Measurements from ENCODE around the gene MYH16.
"Not testable (repeated sequence)": the region's sequence is repeated elsewhere in the genome, so short reads cannot be mapped to it uniquely, and the experiment has no call there.

The MYH16 gene

GRCh38 chr7:99272476-99273045, at the start of gene MYH16:
Gene MYH16, plus strand, starts transcription at chr7:99272839.
- Histone ChIP-seq H3K4me3 (ENCODE audit: low read depth in 1 of 5, low read length in 5 of 5) (no peak within 1 kb of the TSS), H3K27ac (ENCODE audit: low read depth, low read length) (no peak within 1 kb of the TSS), H3K27me3 (ENCODE audit: control insufficient read depth in 5 of 5, insufficient read depth in 4 of 5, low read length in 5 of 5) (peaks cover 0 to 3% (median 0%) of the 10 kb centered on the region in 5 donors), H3K9me3 (ENCODE audit: control insufficient read depth in 5 of 5, low read length in 5 of 5) (no peaks in the 10 kb centered on the region), H3K4me1 (ENCODE audit: control insufficient read depth in 5 of 5, insufficient read depth in 5 of 5, low read length in 5 of 5) (peaks cover 0 to 2% (median 0%) of the 10 kb centered on the region in 5 donors), H3K9ac (ENCODE audit: low read length in 5 of 5) (no peak within 1 kb of the TSS), H3K36me3 (ENCODE audit: control insufficient read depth in 5 of 5, insufficient read depth in 5 of 5, low read length in 5 of 5) (no peaks in the 10 kb centered on the region)

DNA sequence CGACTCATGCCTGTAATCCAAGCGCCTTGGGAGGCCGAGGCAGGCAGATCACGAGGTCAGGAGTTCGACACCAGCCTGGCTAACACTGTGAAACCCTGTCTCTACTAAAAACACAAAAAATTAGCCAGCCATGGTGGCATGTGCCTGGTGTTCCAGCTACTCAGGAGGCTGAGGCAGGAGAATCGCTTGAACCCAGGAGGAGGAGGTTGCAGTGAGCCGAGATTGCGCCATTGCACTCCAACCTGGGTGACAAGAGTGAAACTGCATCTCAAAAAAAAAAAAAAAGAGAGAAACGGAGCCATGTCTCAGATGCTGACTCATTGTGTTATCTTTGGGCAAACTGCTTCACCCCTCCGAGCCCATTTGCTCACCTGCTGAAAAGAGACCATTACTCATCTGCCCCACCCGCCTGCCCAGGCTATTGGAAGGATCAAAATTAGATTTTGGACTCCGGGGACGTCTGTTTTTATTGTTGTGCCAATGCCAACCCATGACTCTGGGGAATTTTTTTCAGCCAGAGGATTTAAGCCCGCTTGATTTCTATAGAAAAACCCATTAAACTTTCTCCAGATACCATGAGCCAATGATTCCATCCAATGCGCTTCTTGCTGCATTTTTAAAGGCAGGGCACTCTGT, 48.3 kb upstream of the MYH16 start:
- H3K4me3 ChIP-seq (ENCODE audit: low read depth in 1 of 5, low read length in 5 of 5); H3K4me1 ChIP-seq (ENCODE audit: control insufficient read depth in 5 of 5, insufficient read depth in 5 of 5, low read length in 5 of 5); H3K27ac ChIP-seq (ENCODE audit: low read depth, low read length); H3K9ac ChIP-seq (ENCODE audit: low read length in 5 of 5); H3K36me3 ChIP-seq (ENCODE audit: control insufficient read depth in 5 of 5, insufficient read depth in 5 of 5, low read length in 5 of 5); H3K27me3 ChIP-seq (ENCODE audit: control insufficient read depth in 5 of 5, insufficient read depth in 4 of 5, low read length in 5 of 5); H3K9me3 ChIP-seq (ENCODE audit: control insufficient read depth in 5 of 5, low read length in 5 of 5): not testable (repeated sequence)

- H3K27me3 ChIP-seq (ENCODE audit: control insufficient read depth in 5 of 5, insufficient read depth in 4 of 5, low read length in 5 of 5), result peaks cover 0 to 6% (median 0%) of the 10 kb centered on the region in 5 donors
- no peaks in the 10 kb centered on the region for H3K4me1 ChIP-seq (ENCODE audit: control insufficient read depth in 5 of 5, insufficient read depth in 5 of 5, low read length in 5 of 5)
- no peak overlapping the region for H3K4me3 ChIP-seq (ENCODE audit: low read depth in 1 of 5, low read length in 5 of 5)
- H3K9ac ChIP-seq (ENCODE audit: low read length in 5 of 5), result no peak overlapping the region
- no peaks in the 10 kb centered on the region for H3K36me3 ChIP-seq (ENCODE audit: control insufficient read depth in 5 of 5, insufficient read depth in 5 of 5, low read length in 5 of 5)
- H3K9me3 ChIP-seq (ENCODE audit: control insufficient read depth in 5 of 5, low read length in 5 of 5), result no peaks in the 10 kb centered on the region
- no peak overlapping the region for H3K27ac ChIP-seq (ENCODE audit: low read depth, low read length)
Observed at GRCh38 chr7:99224899-99225265, 47.8 kb upstream of the MYH16 start.

GRCh38 chr7:99229234-99229633, 43.4 kb upstream of the MYH16 start:
- H3K9me3 ChIP-seq (ENCODE audit: control insufficient read depth in 5 of 5, low read length in 5 of 5), result no peaks in the 10 kb centered on the region
- H3K4me1 ChIP-seq (ENCODE audit: control insufficient read depth in 5 of 5, insufficient read depth in 5 of 5, low read length in 5 of 5), result no peaks in the 10 kb centered on the region
- no peaks in the 10 kb centered on the region for H3K36me3 ChIP-seq (ENCODE audit: control insufficient read depth in 5 of 5, insufficient read depth in 5 of 5, low read length in 5 of 5)
- H3K4me3 ChIP-seq (ENCODE audit: low read depth in 1 of 5, low read length in 5 of 5), result no peak overlapping the region
- peaks cover 0 to 6% (median 0%) of the 10 kb centered on the region in 5 donors for H3K27me3 ChIP-seq (ENCODE audit: control insufficient read depth in 5 of 5, insufficient read depth in 4 of 5, low read length in 5 of 5)
- H3K27ac ChIP-seq (ENCODE audit: low read depth, low read length), result no peak overlapping the region
- H3K9ac ChIP-seq (ENCODE audit: low read length in 5 of 5), result no peak overlapping the region

DNA sequence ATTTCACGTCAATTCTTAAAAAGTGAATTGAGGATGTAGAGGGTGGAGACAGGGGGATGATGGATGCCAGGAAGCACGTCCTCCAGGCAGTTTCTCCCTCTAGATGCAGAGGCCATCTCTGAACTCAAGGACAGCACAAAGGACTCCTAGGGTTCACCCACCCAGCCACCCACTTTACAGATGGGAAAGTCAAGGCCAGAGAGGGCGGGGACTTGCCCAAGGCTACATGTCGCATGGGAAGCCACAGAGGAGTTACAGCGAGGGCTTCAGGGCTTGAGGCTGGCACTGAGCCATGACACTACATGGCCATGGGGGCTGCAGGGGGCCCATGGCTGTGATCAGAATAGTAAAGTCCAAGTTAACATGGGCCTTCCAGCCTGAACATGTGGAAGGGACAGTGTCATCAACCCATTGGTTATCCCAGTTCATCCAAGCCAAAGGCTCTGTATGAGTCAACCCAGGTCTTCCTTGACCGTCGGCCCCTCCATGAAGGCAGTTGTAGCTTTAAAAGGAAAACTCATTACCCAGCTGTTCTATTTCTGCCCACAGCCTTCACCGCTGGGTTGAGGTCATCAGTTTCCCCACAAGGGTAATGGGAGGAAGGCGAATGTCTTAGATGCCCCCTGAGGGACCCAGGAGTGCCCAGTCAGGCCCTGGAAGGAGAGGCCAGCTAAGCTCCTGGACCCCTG, 40.4 kb upstream of the MYH16 start:
- no peaks in the 10 kb centered on the region for H3K36me3 ChIP-seq (ENCODE audit: control insufficient read depth in 5 of 5, insufficient read depth in 5 of 5, low read length in 5 of 5)
- no peak overlapping the region for H3K4me3 ChIP-seq (ENCODE audit: low read depth in 1 of 5, low read length in 5 of 5)
- H3K27ac ChIP-seq (ENCODE audit: low read depth, low read length), result no peak overlapping the region
- H3K27me3 ChIP-seq (ENCODE audit: control insufficient read depth in 5 of 5, insufficient read depth in 4 of 5, low read length in 5 of 5), result no peaks in the 10 kb centered on the region
- peaks cover 0 to under 1% (median under 1%) of the 10 kb centered on the region in 5 donors for H3K9me3 ChIP-seq (ENCODE audit: control insufficient read depth in 5 of 5, low read length in 5 of 5)
- no peak overlapping the region for H3K9ac ChIP-seq (ENCODE audit: low read length in 5 of 5)
- H3K4me1 ChIP-seq (ENCODE audit: control insufficient read depth in 5 of 5, insufficient read depth in 5 of 5, low read length in 5 of 5), result no peaks in the 10 kb centered on the region

DNA sequence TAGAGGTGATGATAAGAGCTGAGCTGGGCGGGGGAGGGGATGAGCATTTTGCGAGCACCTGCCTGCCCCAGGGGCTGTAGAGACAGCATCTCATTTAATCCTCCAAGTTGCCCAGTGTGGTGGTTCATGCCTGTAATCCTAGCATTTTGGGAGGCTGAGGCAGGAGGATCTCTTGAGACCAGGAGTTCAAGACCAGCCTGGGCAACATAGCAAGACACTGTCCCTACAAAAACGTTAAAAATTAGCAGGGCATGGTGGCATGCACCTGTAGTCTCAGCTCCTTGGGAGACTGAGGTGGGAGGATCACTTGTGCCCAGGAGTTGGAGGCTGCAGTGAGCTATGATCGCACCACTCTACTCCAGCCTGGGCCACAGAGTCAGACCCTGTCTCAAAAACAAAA, 39.7 kb upstream of the MYH16 start:
- H3K27me3 ChIP-seq (ENCODE audit: control insufficient read depth in 5 of 5, insufficient read depth in 4 of 5, low read length in 5 of 5); H3K36me3 ChIP-seq (ENCODE audit: control insufficient read depth in 5 of 5, insufficient read depth in 5 of 5, low read length in 5 of 5); H3K27ac ChIP-seq (ENCODE audit: low read depth, low read length); H3K4me1 ChIP-seq (ENCODE audit: control insufficient read depth in 5 of 5, insufficient read depth in 5 of 5, low read length in 5 of 5); H3K9ac ChIP-seq (ENCODE audit: low read length in 5 of 5); H3K9me3 ChIP-seq (ENCODE audit: control insufficient read depth in 5 of 5, low read length in 5 of 5); H3K4me3 ChIP-seq (ENCODE audit: low read depth in 1 of 5, low read length in 5 of 5): not testable (repeated sequence)

DNA sequence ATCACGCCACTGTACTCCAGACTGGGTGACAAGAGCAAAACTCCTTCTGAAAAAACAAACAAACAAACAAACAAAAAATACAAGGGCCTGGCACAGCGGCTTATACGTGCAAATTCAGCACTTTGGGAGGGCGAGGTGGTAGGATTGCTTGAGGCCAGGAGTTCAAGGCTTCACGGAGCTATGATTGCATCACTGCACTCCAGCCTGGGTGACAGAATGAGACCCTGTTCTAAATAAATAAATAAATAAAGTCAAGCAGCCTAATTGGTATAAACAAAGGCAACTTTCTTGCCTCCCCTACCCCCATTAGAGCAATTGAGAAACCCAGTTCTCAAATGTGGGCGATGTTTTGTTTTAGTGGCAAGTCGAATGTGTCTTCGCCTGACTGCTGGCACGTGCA, 38.5 kb upstream of the MYH16 start:
- H3K4me1 ChIP-seq (ENCODE audit: control insufficient read depth in 5 of 5, insufficient read depth in 5 of 5, low read length in 5 of 5), result no peaks in the 10 kb centered on the region
- H3K27ac ChIP-seq (ENCODE audit: low read depth, low read length), result no peak overlapping the region
- no peak overlapping the region for H3K9ac ChIP-seq (ENCODE audit: low read length in 5 of 5)
- H3K27me3 ChIP-seq (ENCODE audit: control insufficient read depth in 5 of 5, insufficient read depth in 4 of 5, low read length in 5 of 5), result peaks cover 0 to 6% (median 2%) of the 10 kb centered on the region in 5 donors
- H3K4me3 ChIP-seq (ENCODE audit: low read depth in 1 of 5, low read length in 5 of 5), result no peak overlapping the region
- H3K36me3 ChIP-seq (ENCODE audit: control insufficient read depth in 5 of 5, insufficient read depth in 5 of 5, low read length in 5 of 5), result no peaks in the 10 kb centered on the region
- H3K9me3 ChIP-seq (ENCODE audit: control insufficient read depth in 5 of 5, low read length in 5 of 5), result peaks cover 0 to 9% (median 2%) of the 10 kb centered on the region in 5 donors

GRCh38 chr7:99235925-99236324, 36.7 kb upstream of the MYH16 start:
- Histone ChIP-seq H3K9me3 (ENCODE audit: control insufficient read depth in 5 of 5, low read length in 5 of 5) (peaks cover 0 to 9% (median 2%) of the 10 kb centered on the region in 5 donors), H3K9ac (ENCODE audit: low read length in 5 of 5) (no peak overlapping the region), H3K27ac (ENCODE audit: low read depth, low read length) (no peak overlapping the region), H3K4me3 (ENCODE audit: low read depth in 1 of 5, low read length in 5 of 5) (no peak overlapping the region), H3K36me3 (ENCODE audit: control insufficient read depth in 5 of 5, insufficient read depth in 5 of 5, low read length in 5 of 5) (no peaks in the 10 kb centered on the region), H3K4me1 (ENCODE audit: control insufficient read depth in 5 of 5, insufficient read depth in 5 of 5, low read length in 5 of 5) (no peaks in the 10 kb centered on the region), H3K27me3 (ENCODE audit: control insufficient read depth in 5 of 5, insufficient read depth in 4 of 5, low read length in 5 of 5) (peaks cover 0 to 6% (median 6%) of the 10 kb centered on the region in 5 donors)

DNA sequence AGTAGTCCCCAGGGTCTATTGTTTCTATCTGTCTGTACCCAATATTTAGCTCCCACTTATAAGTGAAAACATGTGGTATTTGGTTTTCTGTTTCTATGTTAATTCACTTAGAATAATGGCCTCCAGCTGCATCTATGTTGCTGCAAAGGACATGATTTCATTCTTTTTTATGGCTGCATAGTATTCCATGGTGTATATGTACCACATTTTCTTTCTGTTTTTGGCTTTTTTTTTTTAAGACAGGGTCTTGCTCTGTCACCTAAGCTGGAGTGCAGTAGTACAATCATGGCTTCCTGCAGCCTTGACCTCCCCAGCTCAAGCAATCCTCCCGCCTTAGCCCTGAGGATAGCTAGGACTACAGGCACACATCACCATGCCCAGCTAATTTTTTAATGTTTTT, 34.8 kb upstream of the MYH16 start:
- not testable (repeated sequence) for H3K4me3 ChIP-seq (ENCODE audit: low read depth in 1 of 5, low read length in 5 of 5); H3K27me3 ChIP-seq (ENCODE audit: control insufficient read depth in 5 of 5, insufficient read depth in 4 of 5, low read length in 5 of 5); H3K27ac ChIP-seq (ENCODE audit: low read depth, low read length); H3K4me1 ChIP-seq (ENCODE audit: control insufficient read depth in 5 of 5, insufficient read depth in 5 of 5, low read length in 5 of 5); H3K36me3 ChIP-seq (ENCODE audit: control insufficient read depth in 5 of 5, insufficient read depth in 5 of 5, low read length in 5 of 5); H3K9me3 ChIP-seq (ENCODE audit: control insufficient read depth in 5 of 5, low read length in 5 of 5); H3K9ac ChIP-seq (ENCODE audit: low read length in 5 of 5)

DNA sequence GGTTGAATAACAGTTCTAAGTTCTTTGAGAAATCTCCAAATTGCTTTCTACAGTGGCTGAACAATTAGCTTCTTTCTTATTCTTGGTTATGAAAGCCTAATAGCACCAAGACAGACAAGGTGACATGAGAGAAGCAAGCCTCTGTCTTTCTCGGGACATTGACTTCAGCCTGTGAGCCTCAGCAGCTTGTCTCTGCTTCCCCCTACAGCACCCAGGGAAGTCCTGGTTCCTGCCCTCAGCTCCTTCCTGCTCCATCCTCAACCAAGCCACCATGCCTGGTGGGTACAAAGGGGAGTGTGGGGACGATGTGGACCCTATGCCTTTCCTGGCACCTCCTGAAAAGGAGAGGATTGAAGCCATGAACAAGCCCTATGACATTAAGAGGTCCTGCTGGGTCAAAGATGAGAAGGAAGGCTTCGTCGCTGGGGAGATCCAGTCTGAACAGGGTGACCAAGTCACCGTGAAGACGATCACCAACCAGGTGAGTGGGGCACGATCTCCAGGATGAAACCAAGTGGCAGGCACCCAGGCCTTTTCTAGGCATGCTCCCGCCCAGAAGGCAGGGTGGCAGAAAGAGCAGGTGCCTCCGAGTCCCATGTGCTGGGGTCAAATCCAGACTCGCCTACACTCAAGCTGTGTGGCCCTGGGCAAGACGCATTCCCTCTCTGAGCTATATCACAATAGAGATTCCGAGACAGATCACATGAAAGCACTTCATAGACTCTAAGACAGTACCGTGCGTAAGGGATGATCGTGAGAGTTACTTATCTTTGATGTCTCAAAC, 33.9 kb upstream of the MYH16 start:
- Histone ChIP-seq H3K9me3 (ENCODE audit: control insufficient read depth in 5 of 5, low read length in 5 of 5) (peaks cover 0 to 9% (median 2%) of the 10 kb centered on the region in 5 donors), H3K36me3 (ENCODE audit: control insufficient read depth in 5 of 5, insufficient read depth in 5 of 5, low read length in 5 of 5) (no peaks in the 10 kb centered on the region)

More for the DNA sequence above, 33.9 kb upstream of the MYH16 start:
- H3K27ac ChIP-seq (ENCODE audit: low read depth, low read length), result no peak overlapping the region
- H3K4me1 ChIP-seq (ENCODE audit: control insufficient read depth in 5 of 5, insufficient read depth in 5 of 5, low read length in 5 of 5), result no peaks in the 10 kb centered on the region
- H3K9ac ChIP-seq (ENCODE audit: low read length in 5 of 5), result no peak overlapping the region
- no peak overlapping the region for H3K4me3 ChIP-seq (ENCODE audit: low read depth in 1 of 5, low read length in 5 of 5)
- peaks cover 0 to 6% (median 6%) of the 10 kb centered on the region in 5 donors for H3K27me3 ChIP-seq (ENCODE audit: control insufficient read depth in 5 of 5, insufficient read depth in 4 of 5, low read length in 5 of 5)
